ENCODE measurements around the gene FOXP3. TPM values are rescaled to one million over a fixed set of nuclear protein-coding genes. Genes with fewer than 3 reads are reported as not detected.

The FOXP3 gene
- total RNA-seq, 1 experiment from 2014 or later, result 0.42 TPM

GRCh38 chrX:49266523-49267445, 2.3 kb upstream of the FOXP3 start (continued):
- no peak for TF ChIP-seq TP53 (CRISPR knock-in tag; IDR thresholded peaks at IDR 0.05)
- no peak for TF ChIP-seq FOXK1 (CRISPR knock-in tag; IDR thresholded peaks at IDR 0.05)
- no peak for TF ChIP-seq ZBTB21 (CRISPR knock-in tag; IDR thresholded peaks at IDR 0.05; ENCODE audit: borderline replicate concordance)
- TF ChIP-seq FOXP4 (CRISPR knock-in tag; IDR thresholded peaks at IDR 0.05), result no peak

GRCh38 chrX:49263631-49264030, 879 bp downstream of the FOXP3 start:
- ChIA-PET CTCF (interaction anchor here (0.6 to 1.1 kb wide), 2 partner anchors 71 to 77 kb away, joined by 3 to 6 read pairs; no protein-coding TSS in a partner anchor), POLR2A (no interaction called here)
- H3K4me1 Mint-ChIP-seq, result peaks cover 7% of the 10 kb centered on the region

More at GRCh38 chrX:49263631-49264030, 879 bp downstream of the FOXP3 start:
- Mint-ChIP-seq H3K27me3 (ENCODE audit: low read depth) (peaks cover 2% of the 10 kb centered on the region; the same call in 1 of the 2 replicates), H3K27ac (no peak overlapping the region), H3K4me3 (no peak overlapping the region), H3K36me3 (no peaks in the 10 kb centered on the region), H3K9me3 (no peaks in the 10 kb centered on the region)
- TF ChIP-seq FOXP1 (CRISPR knock-in tag; IDR thresholded peaks at IDR 0.05; ENCODE audit: borderline replicate concordance) (no peak), JUN (CRISPR knock-in tag; IDR thresholded peaks at IDR 0.05) (no peak), ZNF671 (CRISPR knock-in tag; IDR thresholded peaks at IDR 0.05) (no peak), TP53 (CRISPR knock-in tag; IDR thresholded peaks at IDR 0.05) (no peak), ZNF532 (CRISPR knock-in tag; IDR thresholded peaks at IDR 0.05; ENCODE audit: borderline replicate concordance) (no peak), E2F5 (CRISPR knock-in tag; IDR thresholded peaks at IDR 0.05) (no peak), CDX4 (CRISPR knock-in tag; IDR thresholded peaks at IDR 0.05; ENCODE audit: borderline replicate concordance) (no peak), E2F4 (CRISPR knock-in tag; IDR thresholded peaks at IDR 0.05; ENCODE audit: borderline replicate concordance, low read depth) (no peak), OVOL2 (CRISPR knock-in tag; IDR thresholded peaks at IDR 0.05; ENCODE audit: borderline replicate concordance) (no peak), ATF3 (CRISPR knock-in tag; conservative IDR thresholded peaks at IDR 0.05) (no peak), SMAD4 (CRISPR knock-in tag; IDR thresholded peaks at IDR 0.05) (no peak), MAX (CRISPR knock-in tag; IDR thresholded peaks at IDR 0.05) (no peak), FOXP4 (CRISPR knock-in tag; IDR thresholded peaks at IDR 0.05) (no peak)
- ATAC-seq, result no peak
- DNase-seq (ENCODE audit: low spot score), result no peak

Data from WTC11 (cell line).